Brain microvascular endothelial cell (primary cell): ENCODE data around the gene ACVR1B.

ENCODE experiments used
- DNase-seq: peaks from one replicate; pipeline ENCODE4 v3.0.0-alpha.2; 2020
- H3K27ac ChIP-seq: fragments of 250-450 bp; sonication (Bioruptor Pico); 2 replicates; pipeline ENCODE4 v1.5.1; 2020; ENCODE audit warnings: mild to moderate bottlenecking, moderate library complexity
- H3K27me3 ChIP-seq: fragments of 250-450 bp; sonication (Bioruptor Pico); replicated peaks from 2 replicates; pipeline ENCODE4 v1.5.1; 2020; ENCODE audit warnings: mild to moderate bottlenecking
- H3K36me3 ChIP-seq: fragments of 250-450 bp; sonication (Bioruptor Pico); replicated peaks from 2 replicates; pipeline ENCODE4 v1.5.1; 2020; ENCODE audit warnings: mild to moderate bottlenecking
- H3K4me3 ChIP-seq: 2 replicates; pipeline ENCODE4 v1.5.1; 2011; ENCODE audit warnings: low read depth, mild to moderate bottlenecking, control low read depth, low read length, moderate library complexity
- CTCF ChIP-seq: IDR thresholded peaks from 2 replicates; pipeline ENCODE4 v1.5.1; 2011; ENCODE audit warnings: low read depth, mild to moderate bottlenecking, moderate library complexity, low read length, control low read depth, inconsistent platforms; ENCODE audit errors: missing control alignments
- in situ Hi-C: cut with HindIII; loops from 2 replicates; pipeline ENCODE4 v1.10.0; 2017; ENCODE audit warnings: low sequenced_read_pairs, low pct_ligation_motif_present

The ACVR1B gene

GRCh38 chr12:51944608-51945233 lies 6.8 kb upstream of the ACVR1B start:
- no peak for TF ChIP-seq CTCF
- Histone ChIP-seq H3K4me3 (no peak overlapping the region), H3K36me3 (no peaks in the 10 kb centered on the region), H3K27me3 (no peaks in the 10 kb centered on the region), H3K27ac (no peak overlapping the region)
- no peak for DNase-seq
- in situ Hi-C loops: no loop called here

- no peak for TF ChIP-seq CTCF
- no peak for DNase-seq
- Histone ChIP-seq H3K36me3 (peaks cover 2% of the 10 kb centered on the region), H3K27ac (no peak overlapping the region), H3K4me3 (no peak overlapping the region), H3K27me3 (no peaks in the 10 kb centered on the region)
- in situ Hi-C loops: no loop called here
Measured at GRCh38 chr12:51947246-51947996, 4.1 kb upstream of the ACVR1B start.

GRCh38 chr12:51948066-51948465 lies 3.4 kb upstream of the ACVR1B start:
- DNase-seq: no peak
- H3K4me3 ChIP-seq: no peak overlapping the region
- in situ Hi-C loops: no loop called here
- no peaks in the 10 kb centered on the region for H3K27me3 ChIP-seq
- H3K27ac ChIP-seq: no peak overlapping the region
- peaks cover 2% of the 10 kb centered on the region for H3K36me3 ChIP-seq
- no peak for TF ChIP-seq CTCF

GRCh38 chr12:51949342-51950030 lies 2.0 kb upstream of the ACVR1B start:
- Histone ChIP-seq H3K27ac (no peak overlapping the region), H3K4me3 (no peak overlapping the region), H3K27me3 (no peaks in the 10 kb centered on the region), H3K36me3 (peaks cover 2% of the 10 kb centered on the region)
- DNase-seq: no peak
- in situ Hi-C loops: no loop called here
- TF ChIP-seq CTCF: no peak

- H3K36me3 ChIP-seq: peaks cover 2% of the 10 kb centered on the region
- no peaks in the 10 kb centered on the region for H3K27me3 ChIP-seq
- in situ Hi-C loops: no loop called here
- TF ChIP-seq CTCF: no peak
- H3K4me3 ChIP-seq: peak overlapping the region; percentile 58
- H3K27ac ChIP-seq: no peak overlapping the region
- no peak for DNase-seq
Measured at GRCh38 chr12:51950682-51951198, 759 bp upstream of the ACVR1B start.
